Upper lobe of left lung (tissue), 6 donors: ENCODE results near the gene IPO4. TPM values are rescaled to one million over a fixed set of nuclear protein-coding genes. Genes with fewer than 3 reads are reported as not detected.
"Not testable (repeated sequence)": the region's sequence is repeated elsewhere in the genome, so short reads cannot be mapped to it uniquely, and the experiment has no call there.

Source experiments
- ATAC-seq, 2 donors: fragments of 200-7000 bp; cut with Tn5 transposase; one replicate each; pipeline ENCODE4 v1.9.1; 2022; ENCODE audit warnings: mild to moderate bottlenecking in 2 of 2, moderate library complexity in 2 of 2; ENCODE audit not compliant: low FRiP score in 2 of 2
- DNase-seq, 2 donors: peaks; one replicate each; pipeline ENCODE4 v3.0.0-alpha.2; 2019 to 2020
- H3K27ac ChIP-seq, 4 donors: fragments of 200-600 bp; sonication (generic); one replicate each; pipeline ENCODE4 v1.5.1; 2016 to 2019
- H3K27me3 ChIP-seq, 4 donors: fragments of 200-600 bp; sonication (generic); one replicate each; pipeline ENCODE4 v1.5.1; 2017 to 2019
- H3K36me3 ChIP-seq, 4 donors: fragments of 200-600 bp; sonication (generic); one replicate each; pipeline ENCODE4 v1.5.1; 2016 to 2019
- H3K4me1 ChIP-seq, 4 donors: fragments of 200-600 bp; sonication (generic); one replicate each; pipeline ENCODE4 v1.5.1; 2018 to 2019
- H3K4me3 ChIP-seq, 4 donors: fragments of 200-600 bp; sonication (generic); one replicate each; pipeline ENCODE4 v1.5.1; 2017 to 2019; ENCODE audit warnings: mild to moderate bottlenecking in 2 of 4, moderate library complexity in 1 of 4
- H3K9me3 ChIP-seq, 4 donors: fragments of 200-600 bp; sonication (generic); one replicate each; pipeline ENCODE4 v1.5.1; 2018 to 2019
- EP300 ChIP-seq, 4 donors: sonication (generic); formaldehyde crosslinking; IDR thresholded peaks; one replicate each; pipeline ENCODE4 v1.5.1; 2017; ENCODE audit warnings: antibody characterized with exemption in 4 of 4, control low read depth in 2 of 4
- POLR2A ChIP-seq, 4 donors: fragments of 450-650 bp; IDR thresholded peaks; one replicate each; pipeline ENCODE4 v1.5.1; 2016 to 2017; ENCODE audit warnings: antibody characterized with exemption in 4 of 4, mild to moderate bottlenecking in 2 of 4
- POLR2AphosphoS5 ChIP-seq, 2 donors: sonication (generic); formaldehyde crosslinking; IDR thresholded peaks; one replicate each; pipeline ENCODE4 v1.5.1; 2017; ENCODE audit warnings: antibody characterized with exemption in 2 of 2
- WGBS, 2 donors: methylation state at CpG; one replicate each; pipeline ENCODE4 v1.1.5; 2017 to 2018; 5-methylcytosine and 5-hydroxymethylcytosine counted together
- total RNA-seq, 6 donors: library from RNA; depleted of rRNA in 4 of 6; stranded (reverse); fragments of >200 nt in 4 of 6; gene quantifications; one replicate each; pipeline versions ENCODE4 v1.1.0 to v1.2.1, GENCODE V29; 2016 to 2021
- TF ChIP-seq, protein P1 (sequence below), 6 experiments: fragments of 450-650 bp in 4 of 6; fragments of 200-600 bp in 2 of 6; sonication (generic) in 2 of 6; IDR thresholded peaks; one replicate each; pipeline ENCODE4 v1.5.1; 2016 to 2019; ENCODE audit warnings: antibody characterized with exemption in 6 of 6
- donor health status: DM: no; HTN: no; CAD: no; lungs with moderate emphysema.
- donor health status: DM: no; HTN: yes; CAD: no; lungs with severe emphysema.

The IPO4 gene
- total RNA-seq, 6 donors from 2014 or later = 20.8 to 50.3 (median 35.2) TPM

DNA sequence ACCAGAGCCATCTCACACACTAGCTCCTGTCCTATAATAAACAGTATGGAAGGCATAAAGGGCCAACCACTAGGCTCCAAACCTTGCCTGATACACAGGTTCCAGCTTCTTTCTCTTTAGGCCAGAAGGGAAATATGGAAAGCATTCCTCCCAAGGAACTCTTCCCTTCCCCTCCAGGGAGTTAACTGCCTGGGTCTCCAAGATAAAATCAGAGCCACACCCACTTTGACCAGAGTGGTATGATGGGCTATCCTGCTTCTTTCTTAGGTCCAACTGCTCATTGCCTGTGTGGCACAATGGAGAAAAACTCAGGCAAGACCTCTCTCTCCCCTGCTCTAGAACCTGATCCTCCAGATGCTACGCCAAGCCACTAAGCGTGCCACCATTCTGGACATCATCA is 19.0 kb upstream of the IPO4 start:
- WGBS, 2 donors = 95 to 100% methylated on average over 2 of the region's 2 CpGs
- H3K27ac ChIP-seq = no peak overlapping the region
- no peak for ATAC-seq
- no peaks in the 10 kb centered on the region for H3K9me3 ChIP-seq
- DNase-seq = no peak
- TF ChIP-seq POLR2AphosphoS5 (IDR thresholded peaks at IDR 0.05) = no peak
- TF ChIP-seq, protein P1, sequence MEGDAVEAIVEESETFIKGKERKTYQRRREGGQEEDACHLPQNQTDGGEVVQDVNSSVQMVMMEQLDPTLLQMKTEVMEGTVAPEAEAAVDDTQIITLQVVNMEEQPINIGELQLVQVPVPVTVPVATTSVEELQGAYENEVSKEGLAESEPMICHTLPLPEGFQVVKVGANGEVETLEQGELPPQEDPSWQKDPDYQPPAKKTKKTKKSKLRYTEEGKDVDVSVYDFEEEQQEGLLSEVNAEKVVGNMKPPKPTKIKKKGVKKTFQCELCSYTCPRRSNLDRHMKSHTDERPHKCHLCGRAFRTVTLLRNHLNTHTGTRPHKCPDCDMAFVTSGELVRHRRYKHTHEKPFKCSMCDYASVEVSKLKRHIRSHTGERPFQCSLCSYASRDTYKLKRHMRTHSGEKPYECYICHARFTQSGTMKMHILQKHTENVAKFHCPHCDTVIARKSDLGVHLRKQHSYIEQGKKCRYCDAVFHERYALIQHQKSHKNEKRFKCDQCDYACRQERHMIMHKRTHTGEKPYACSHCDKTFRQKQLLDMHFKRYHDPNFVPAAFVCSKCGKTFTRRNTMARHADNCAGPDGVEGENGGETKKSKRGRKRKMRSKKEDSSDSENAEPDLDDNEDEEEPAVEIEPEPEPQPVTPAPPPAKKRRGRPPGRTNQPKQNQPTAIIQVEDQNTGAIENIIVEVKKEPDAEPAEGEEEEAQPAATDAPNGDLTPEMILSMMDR (IDR thresholded peaks at IDR 0.05) = no peak
- no peak for TF ChIP-seq EP300 (IDR thresholded peaks at IDR 0.05)
- no peak for TF ChIP-seq POLR2A (IDR thresholded peaks at IDR 0.05)
- H3K36me3 ChIP-seq = peaks cover 18 to 69% (median 54%) of the 10 kb centered on the region in 4 donors
- H3K27me3 ChIP-seq = no peaks in the 10 kb centered on the region
- H3K4me3 ChIP-seq = no peak overlapping the region
- H3K4me1 ChIP-seq = peaks cover 0 to 19% (median 5%) of the 10 kb centered on the region in 4 donors

- Histone ChIP-seq H3K27me3 (no peaks in the 10 kb centered on the region), H3K36me3 (peaks cover 18 to 72% (median 55%) of the 10 kb centered on the region in 4 donors), H3K4me3 (no peak overlapping the region), H3K9me3 (no peaks in the 10 kb centered on the region), H3K27ac (no peak overlapping the region), H3K4me1 (peaks cover 0 to 14% (median 3%) of the 10 kb centered on the region in 4 donors)
- TF ChIP-seq, protein P1 (IDR thresholded peaks at IDR 0.05) = no peak
- TF ChIP-seq POLR2A (IDR thresholded peaks at IDR 0.05) (no peak), POLR2AphosphoS5 (IDR thresholded peaks at IDR 0.05) (no peak), EP300 (IDR thresholded peaks at IDR 0.05) (no peak)
- ATAC-seq (no peak), DNase-seq (no peak)
- 90 to 92% methylated on average over 5 of the region's 5 CpGs for WGBS, 2 donors
Measured at GRCh38 chr14:24207104-24207551, 18.5 kb upstream of the IPO4 start.

GRCh38 chr14:24206260-24207103 is 17.9 kb upstream of the IPO4 start:
- no peaks in the 10 kb centered on the region for H3K27me3 ChIP-seq
- H3K27ac ChIP-seq = no peak overlapping the region
- DNase-seq = no peak
- ATAC-seq = no peak
- peaks cover 0 to 8% (median 2%) of the 10 kb centered on the region in 4 donors for H3K4me1 ChIP-seq
- H3K36me3 ChIP-seq = peaks cover 18 to 75% (median 56%) of the 10 kb centered on the region in 4 donors
- TF ChIP-seq EP300 (IDR thresholded peaks at IDR 0.05) (no peak), POLR2A (IDR thresholded peaks at IDR 0.05) (no peak), POLR2AphosphoS5 (IDR thresholded peaks at IDR 0.05) (no peak)
- TF ChIP-seq, protein P1 (IDR thresholded peaks at IDR 0.05) = no peak
- 95 to 97% methylated on average over 9 to 11 of the region's 11 CpGs for WGBS, 2 donors
- no peak overlapping the region for H3K4me3 ChIP-seq
- no peaks in the 10 kb centered on the region for H3K9me3 ChIP-seq

DNA sequence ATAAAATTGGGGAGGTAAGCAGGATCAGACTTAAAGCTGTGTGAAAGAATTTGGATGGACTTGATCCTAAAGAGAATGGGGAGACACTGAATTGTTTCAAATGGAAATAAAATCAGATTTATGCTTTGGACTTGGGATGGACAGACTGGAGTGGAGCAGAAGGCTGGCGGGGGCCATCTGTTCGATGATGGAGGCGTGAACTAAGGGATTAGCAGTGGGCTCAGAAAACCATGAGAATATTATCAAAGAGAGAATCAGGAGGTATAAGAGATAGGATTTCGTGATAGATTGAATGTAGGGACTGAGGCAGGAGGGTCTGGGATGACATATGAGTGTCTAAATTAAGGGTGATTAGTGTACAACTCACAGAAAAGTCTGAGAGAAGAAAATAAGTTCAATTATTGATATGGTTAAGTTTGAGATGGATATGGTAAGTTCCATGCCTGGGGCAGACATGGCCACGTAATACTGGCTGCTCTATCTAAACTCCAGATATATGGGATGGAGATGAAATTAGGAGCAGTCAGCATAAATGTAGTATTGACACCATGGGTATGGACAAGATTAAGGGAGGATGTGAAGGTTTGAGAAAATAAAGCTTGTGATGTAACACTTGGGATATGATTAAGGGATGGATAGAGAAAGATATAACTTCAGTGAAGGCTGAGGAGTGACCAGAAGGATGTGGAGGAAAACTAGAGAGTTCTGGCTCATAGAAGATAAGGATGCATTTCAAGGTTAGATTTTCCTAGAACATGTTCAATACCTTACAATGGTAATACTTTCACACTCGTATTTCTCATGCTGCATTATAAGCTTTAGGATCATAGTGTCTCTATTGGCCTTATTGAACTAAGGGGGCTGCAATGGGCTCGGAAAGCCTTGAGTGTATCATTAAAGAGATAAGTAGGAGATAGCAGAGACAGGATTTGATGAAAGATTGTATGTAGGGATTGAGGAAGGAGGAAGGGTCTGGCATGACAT is 15.8 kb upstream of the IPO4 start:
- DNase-seq (no peak), ATAC-seq (no peak)
- Histone ChIP-seq H3K4me3 (no peak overlapping the region), H3K4me1 (no peaks in the 10 kb centered on the region), H3K9me3 (no peaks in the 10 kb centered on the region), H3K36me3 (peaks cover 12 to 63% (median 38%) of the 10 kb centered on the region in 4 donors), H3K27me3 (no peaks in the 10 kb centered on the region), H3K27ac (no peak overlapping the region)
- TF ChIP-seq, protein P1 (IDR thresholded peaks at IDR 0.05) = no peak
- TF ChIP-seq POLR2AphosphoS5 (IDR thresholded peaks at IDR 0.05) = no peak
- 95 to 97% methylated on average over 7 of the region's 7 CpGs for WGBS, 2 donors

DNA sequence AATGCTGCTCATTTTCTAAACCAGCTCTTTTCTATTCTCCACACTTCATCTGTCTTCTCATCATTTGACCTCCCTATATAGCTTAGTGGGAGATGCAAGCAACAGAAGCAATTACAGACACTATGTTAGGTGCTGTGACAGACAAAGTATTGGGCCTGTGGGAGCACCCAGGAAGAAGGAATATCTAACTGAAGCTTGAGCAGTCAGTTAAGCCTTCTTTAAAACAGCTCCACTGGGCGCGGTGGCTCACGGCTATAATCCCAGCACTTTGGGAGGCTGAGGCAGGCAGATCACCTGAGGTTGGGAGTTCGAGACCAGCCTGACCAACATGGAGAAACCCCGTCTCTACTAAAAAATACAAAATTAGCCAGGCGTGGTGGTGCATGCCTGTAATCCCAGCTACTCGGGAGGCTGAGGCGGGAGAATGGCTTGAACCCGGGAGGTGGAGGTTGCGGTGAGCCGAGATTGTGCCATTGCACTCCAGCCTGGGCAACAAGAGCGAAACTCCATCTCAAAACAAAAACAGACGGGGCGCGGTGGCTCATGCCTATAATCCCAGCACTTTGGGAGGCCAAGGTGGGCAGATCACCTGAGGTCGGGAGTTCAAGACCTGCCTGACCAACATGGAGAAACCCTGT is 14.8 kb upstream of the IPO4 start:
- H3K27ac ChIP-seq, DNase-seq, ATAC-seq, H3K27me3 ChIP-seq, H3K9me3 ChIP-seq, H3K4me1 ChIP-seq, H3K4me3 ChIP-seq: not testable (repeated sequence)
- H3K36me3 ChIP-seq = peaks cover 12 to 60% (median 32%) of the 10 kb centered on the region in 4 donors
- 92 to 96% methylated on average over 16 of the region's 16 CpGs for WGBS, 2 donors

DNA sequence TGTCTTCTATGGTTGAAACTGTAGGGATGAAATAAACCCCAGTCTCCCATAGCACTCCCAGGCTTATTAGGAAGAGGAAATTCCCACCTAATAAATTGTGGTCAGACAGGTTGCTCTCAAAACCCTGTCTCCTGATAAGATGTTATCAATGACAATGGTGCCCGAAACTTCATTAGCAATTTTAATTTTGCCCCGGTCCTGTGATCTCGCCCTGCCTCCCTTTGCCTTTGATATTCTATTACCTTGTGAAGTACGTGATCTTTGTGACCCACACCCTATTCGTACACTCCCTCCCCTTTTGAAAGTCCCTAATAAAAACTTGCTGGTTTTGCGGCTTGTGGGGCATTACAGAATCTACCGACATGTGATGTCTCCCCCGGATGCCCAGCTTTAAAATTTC is 13.9 kb upstream of the IPO4 start:
- Histone ChIP-seq H3K36me3 (peaks cover 9 to 52% (median 25%) of the 10 kb centered on the region in 4 donors), H3K4me1 (peaks cover under 1 to 12% (median 5%) of the 10 kb centered on the region in 4 donors)
- not testable (repeated sequence) for H3K9me3 ChIP-seq, DNase-seq, H3K27ac ChIP-seq, H3K27me3 ChIP-seq, H3K4me3 ChIP-seq, ATAC-seq
- WGBS, 2 donors = 93 to 95% methylated on average over 8 of the region's 8 CpGs
